HG03378 (cell line): ENCODE measurements around the gene SERPINA5.

Experiments used
- ATAC-seq: cut with Tn5 transposase; IDR thresholded peaks from one replicate; pipeline ENCODE4 v1.9.1; 2021; ENCODE audit warnings: mild to moderate bottlenecking, moderate library complexity; ENCODE audit not compliant: unreplicated experiment

SERPINA5 gene

GRCh38 chr14:94581127-94581999 is at the start of gene SERPINA5:
Gene SERPINA5 (plus strand): TSS chr14:94581426. CDS start chr14:94587363, 5,937 bp downstream.
- no peak for ATAC-seq

GRCh38 chr14:94532447-94532846 is 48.8 kb upstream of the SERPINA5 start:
- no peak for ATAC-seq

GRCh38 chr14:94535506-94535905 is 45.7 kb upstream of the SERPINA5 start:
- no peak for ATAC-seq

- ATAC-seq = no peak
These were observed 44.4 kb upstream of the SERPINA5 start for GRCh38 chr14:94536836-94537235.

GRCh38 chr14:94538070-94538740 is 43.0 kb upstream of the SERPINA5 start:
- ATAC-seq = no peak

- ATAC-seq = no peak
These were observed 42.0 kb upstream of the SERPINA5 start for GRCh38 chr14:94539181-94539580.

GRCh38 chr14:94540031-94540794 is 41.0 kb upstream of the SERPINA5 start:
- ATAC-seq = no peak

GRCh38 chr14:94541234-94541975 is 39.8 kb upstream of the SERPINA5 start:
- ATAC-seq = no peak

GRCh38 chr14:94542111-94542810 is 39.0 kb upstream of the SERPINA5 start:
- no peak for ATAC-seq

GRCh38 chr14:94542811-94543440 is 38.3 kb upstream of the SERPINA5 start:
- ATAC-seq = no peak

GRCh38 chr14:94543449-94544124 is 37.6 kb upstream of the SERPINA5 start:
- no peak for ATAC-seq

GRCh38 chr14:94544726-94545125 is 36.5 kb upstream of the SERPINA5 start:
- no peak for ATAC-seq

GRCh38 chr14:94545131-94545841 is 35.9 kb upstream of the SERPINA5 start:
- no peak for ATAC-seq

GRCh38 chr14:94547151-94547680 is 34.0 kb upstream of the SERPINA5 start:
- ATAC-seq = no peak

- no peak for ATAC-seq
These were observed 33.5 kb upstream of the SERPINA5 start for GRCh38 chr14:94547726-94548125.

GRCh38 chr14:94548131-94548998 is 32.9 kb upstream of the SERPINA5 start:
- no peak for ATAC-seq
